Urothelium cell line (cell line): ENCODE results near the gene PRPS1.
"Not testable (repeated sequence)": the region's sequence is repeated elsewhere in the genome, so short reads cannot be mapped to it uniquely, and the experiment has no call there.

Source experiments
- DNase-seq: peaks from one replicate; pipeline ENCODE4 v3.0.0; 2011; ENCODE audit warnings: low spot score, mixed read lengths
- FAIRE-seq: peaks from 2 replicates; lab custom pipeline; 2011; peaks lifted over from hg19 to GRCh38; lab: Jason Lieb, UNC

PRPS1 gene

DNA sequence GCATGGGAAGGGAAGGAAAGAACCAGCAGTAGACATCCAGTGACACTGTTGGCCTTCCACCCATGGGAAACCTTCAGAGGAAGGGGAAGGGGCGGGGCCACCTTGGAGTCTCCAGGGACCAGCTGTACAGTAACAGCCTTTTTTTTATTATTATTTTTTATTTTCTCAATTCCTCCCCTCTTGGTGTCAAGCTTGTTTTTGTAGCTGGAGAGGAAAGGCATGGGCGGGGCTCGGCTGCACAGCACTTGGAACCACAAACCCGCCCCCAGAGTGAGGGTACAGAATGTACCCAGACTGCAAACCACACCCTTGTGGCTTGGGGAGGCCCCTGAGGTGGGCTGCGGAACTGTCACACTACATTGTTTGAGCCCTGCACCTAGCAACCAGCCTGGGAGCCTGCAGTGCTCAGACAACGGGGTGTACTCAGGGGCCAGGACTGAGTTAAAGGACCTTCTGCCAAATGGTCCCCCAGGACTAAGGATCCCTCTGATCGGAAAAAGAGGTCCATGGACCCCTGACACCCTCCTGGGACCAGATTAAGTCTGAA, 45.7 kb downstream of the PRPS1 start:
- no peak for DNase-seq
- no peak for FAIRE-seq

DNA sequence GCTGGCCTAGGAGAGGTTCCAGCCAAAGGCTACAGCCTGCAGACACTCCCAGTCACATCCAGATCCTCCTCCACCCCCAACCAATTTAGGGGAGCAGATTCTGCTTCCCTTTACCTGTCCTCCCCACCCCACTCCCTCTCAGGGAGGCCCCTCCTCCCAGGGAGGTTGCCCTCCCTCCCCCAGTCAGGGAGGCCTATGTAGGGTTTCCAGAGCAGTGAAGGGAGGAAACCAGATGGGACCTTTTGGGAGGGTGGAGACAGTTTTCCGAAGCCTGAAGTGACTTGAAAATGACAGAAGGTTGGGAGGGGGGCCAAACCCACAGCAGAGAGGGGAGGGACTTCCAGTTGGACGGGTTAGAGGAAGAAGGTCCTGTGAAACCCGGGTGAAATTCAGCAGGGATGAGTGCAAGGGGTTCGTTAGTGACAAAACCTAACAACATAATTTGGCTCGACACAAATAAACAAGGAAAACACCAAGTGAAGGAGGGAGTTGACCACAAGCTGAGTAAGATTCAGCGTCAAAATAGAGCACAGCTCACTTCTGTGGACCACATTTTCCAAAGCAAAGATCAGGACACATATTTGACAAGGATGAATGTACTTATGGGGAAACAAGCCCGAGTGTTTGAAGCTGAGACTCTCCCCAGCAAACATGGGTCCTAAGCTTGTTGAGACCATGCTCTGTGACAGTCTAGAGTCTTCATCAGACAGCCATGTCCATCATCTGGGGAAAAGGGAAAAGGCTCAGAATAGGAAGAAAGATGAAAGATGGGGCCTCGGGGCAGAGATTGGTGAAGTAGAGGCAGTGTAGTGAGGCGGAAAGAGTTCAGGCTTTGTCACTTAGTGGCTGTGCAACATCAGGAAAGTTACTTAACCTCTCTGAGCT, 46.4 kb downstream of the PRPS1 start:
- DNase-seq (no peak), FAIRE-seq (no peak)

GRCh38 chrX:107675365-107675654, 47.0 kb downstream of the PRPS1 start:
- no peak for FAIRE-seq
- no peak for DNase-seq

- no peak for FAIRE-seq
- DNase-seq: no peak
These were observed 47.7 kb downstream of the PRPS1 start for GRCh38 chrX:107675823-107676555.

GRCh38 chrX:107676559-107677378, 48.5 kb downstream of the PRPS1 start:
- FAIRE-seq (no peak), DNase-seq (peak; percentile 53)

DNA sequence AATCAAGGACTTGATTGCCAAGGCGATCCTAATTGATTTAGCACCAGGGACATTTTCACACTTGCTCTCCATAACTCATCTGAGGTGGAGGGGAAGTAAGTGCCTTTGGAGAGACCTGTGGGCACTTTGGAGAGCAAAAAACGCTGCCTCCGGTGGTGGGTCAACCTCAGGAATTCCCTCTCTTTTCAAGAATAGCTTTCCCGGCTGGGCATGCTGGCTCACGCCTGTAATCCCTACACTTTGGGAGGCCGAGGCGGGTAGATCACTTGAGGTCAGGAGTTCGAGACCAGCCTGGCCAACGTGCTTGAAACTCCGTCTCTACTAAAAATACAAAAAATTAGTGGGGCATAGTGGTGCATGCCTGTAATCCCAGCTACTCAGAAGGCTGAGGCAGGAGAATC, 49.2 kb downstream of the PRPS1 start:
- no peak for DNase-seq

GRCh38 chrX:107677909-107678308, 49.6 kb downstream of the PRPS1 start:
- no peak for FAIRE-seq
- DNase-seq: no peak

More for the DNA sequence above, 49.2 kb downstream of the PRPS1 start:
- no peak for FAIRE-seq

GRCh38 chrX:107678957-107679740, 50.8 kb downstream of the PRPS1 start:
- FAIRE-seq (no peak), DNase-seq (no peak)

- no peak for DNase-seq
- FAIRE-seq: no peak
These were observed 53.9 kb downstream of the PRPS1 start for GRCh38 chrX:107682256-107682655.

GRCh38 chrX:107683124-107683895, 55.0 kb downstream of the PRPS1 start:
- FAIRE-seq: no peak
- no peak for DNase-seq

GRCh38 chrX:107683931-107684330, 55.6 kb downstream of the PRPS1 start:
- DNase-seq (no peak), FAIRE-seq (no peak)

- FAIRE-seq (no peak), DNase-seq (no peak)
These were observed 56.7 kb downstream of the PRPS1 start for GRCh38 chrX:107684956-107685385.

- not testable (repeated sequence) for DNase-seq, FAIRE-seq
These were observed 57.3 kb downstream of the PRPS1 start for GRCh38 chrX:107685586-107685985.

GRCh38 chrX:107686026-107686425, 57.7 kb downstream of the PRPS1 start:
- FAIRE-seq (no peak), DNase-seq (no peak)

GRCh38 chrX:107686792-107687191, 58.5 kb downstream of the PRPS1 start:
- no peak for DNase-seq
- no peak for FAIRE-seq

DNA sequence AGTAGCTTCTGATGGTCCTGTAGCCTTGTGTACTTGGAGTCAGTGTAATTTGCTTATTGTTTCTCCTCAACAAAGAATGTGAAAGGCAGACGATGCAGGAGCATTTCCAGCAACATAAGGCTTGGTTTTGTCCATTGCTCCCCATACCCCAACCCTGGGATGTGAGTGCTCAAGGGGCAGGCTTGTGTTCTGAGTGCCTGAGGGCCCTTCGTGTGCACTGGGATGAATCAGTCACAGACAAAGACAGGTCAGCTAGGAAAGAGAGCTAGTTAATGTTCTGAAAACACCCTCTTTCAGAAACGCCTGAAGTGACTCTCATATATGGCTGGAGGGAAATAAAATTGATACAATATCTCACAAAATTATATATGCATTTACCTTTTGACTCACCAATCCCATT, 59.1 kb downstream of the PRPS1 start:
- no peak for DNase-seq
- no peak for FAIRE-seq

- no peak for FAIRE-seq
- no peak for DNase-seq
These were observed 62.7 kb downstream of the PRPS1 start for GRCh38 chrX:107691024-107691448.

- DNase-seq (no peak), FAIRE-seq (no peak)
These were observed 71.3 kb downstream of the PRPS1 start for GRCh38 chrX:107699616-107700015.

- FAIRE-seq (no peak), DNase-seq (no peak)
These were observed 72.0 kb downstream of the PRPS1 start for GRCh38 chrX:107700317-107700774.
